IMR-90 (cell line): Measurements from ENCODE around the gene GCH1. TPM values are rescaled to one million over a fixed set of nuclear protein-coding genes. Genes with fewer than 3 reads are reported as not detected.

ENCODE experiments used
- ATAC-seq: fragments of 200-7000 bp; cut with Tn5 transposase; 2 replicates; pipeline ENCODE4 v1.9.1; 2020; ENCODE audit warnings: low read depth, mild to moderate bottlenecking, moderate library complexity
- BruUV-seq: library from RNA; stranded (reverse); fragments of 400-500 nt; replicated peaks from 2 replicates; lab custom pipeline; 2021; lab: Mats Ljungman, UMichigan
- CTCF ChIA-PET: fragments of 300-600 bp; formaldehyde crosslinking; extraction: SDS; loops from one replicate; lab custom pipeline; 2021; ENCODE audit warnings: antibody characterized with exemption; lab: Yijun Ruan, JAX
- POLR2A ChIA-PET: fragments of 300-600 bp; sonication (Branson Sonifier 250); formaldehyde crosslinking; loops from one replicate; lab custom pipeline; 2022; ENCODE audit warnings: antibody characterized with exemption; ENCODE audit not compliant: unreplicated experiment; lab: Charles Lee
- DNase-seq: peaks from one replicate; pipeline ENCODE4 v3.0.0; 2013
- H2AFZ ChIP-seq: replicated peaks from 2 replicates; pipeline ENCODE3; 2013; ENCODE audit warnings: low read length, mild to moderate bottlenecking; ENCODE audit not compliant: poor library complexity
- H2AK5ac ChIP-seq: 2 replicates; pipeline ENCODE4 v1.6.1; 2013; ENCODE audit warnings: low read depth, low read length, inconsistent platforms
- H2AK9ac ChIP-seq: replicated peaks from 2 replicates; pipeline ENCODE3; 2013; ENCODE audit warnings: mild to moderate bottlenecking, low read depth, low read length, moderate library complexity; ENCODE audit not compliant: poor library complexity
- H2BK120ac ChIP-seq: 2 replicates; pipeline ENCODE4 v1.6.1; 2013; ENCODE audit warnings: low read depth, low read length, inconsistent platforms
- H2BK15ac ChIP-seq: 3 replicates; pipeline ENCODE4 v1.6.1; 2013; ENCODE audit warnings: low read depth, low read length, inconsistent platforms
- H2BK20ac ChIP-seq: 2 replicates; pipeline ENCODE4 v1.6.1; 2013; ENCODE audit warnings: low read depth, mild to moderate bottlenecking, inconsistent platforms, low read length, moderate library complexity
- H2BK5ac ChIP-seq: 2 replicates; pipeline ENCODE4 v1.6.1; 2013; ENCODE audit warnings: mild to moderate bottlenecking, low read depth, low read length, inconsistent platforms; ENCODE audit not compliant: poor library complexity, severe bottlenecking
- H3K14ac ChIP-seq: replicated peaks from 2 replicates; pipeline ENCODE4 v1.6.1; 2013; ENCODE audit warnings: low read depth, low read length, inconsistent platforms
- H3K18ac ChIP-seq: 2 replicates; pipeline ENCODE4 v1.6.1; 2013; ENCODE audit warnings: low read depth, low read length, control low read depth
- H3K23ac ChIP-seq: 2 replicates; pipeline ENCODE4 v1.6.1; 2013; ENCODE audit warnings: low read depth, low read length, inconsistent platforms
- H3K27ac ChIP-seq: 2 replicates; pipeline ENCODE4 v1.5.1; 2013; ENCODE audit warnings: mild to moderate bottlenecking, control low read depth, low read length; ENCODE audit not compliant: insufficient read depth
- H3K27me3 ChIP-seq: 2 replicates; pipeline ENCODE4 v1.6.1; 2013; ENCODE audit warnings: low read length; ENCODE audit not compliant: control insufficient read depth, insufficient read depth
- H3K36me3 ChIP-seq: 2 replicates; pipeline ENCODE4 v1.6.1; 2013; ENCODE audit warnings: low read length, mixed read lengths; ENCODE audit not compliant: control insufficient read depth, insufficient read depth
- H3K4ac ChIP-seq: 2 replicates; pipeline ENCODE4 v1.6.1; 2013; ENCODE audit warnings: low read depth, low read length, inconsistent platforms
- H3K4me1 ChIP-seq: 2 replicates; pipeline ENCODE4 v1.6.1; 2013; ENCODE audit warnings: low read length, mixed read lengths; ENCODE audit not compliant: control insufficient read depth, insufficient read depth
- H3K4me2 ChIP-seq: 2 replicates; pipeline ENCODE4 v1.6.1; 2013; ENCODE audit warnings: low read depth, mild to moderate bottlenecking, control low read depth, low read length, moderate library complexity
- H3K4me3 ChIP-seq: 2 replicates; pipeline ENCODE4 v1.5.1; 2013; ENCODE audit warnings: low read depth, mild to moderate bottlenecking, control low read depth, low read length, moderate library complexity; ENCODE audit not compliant: insufficient read depth
- H3K56ac ChIP-seq: 2 replicates; pipeline ENCODE4 v1.6.1; 2013; ENCODE audit warnings: low read length, inconsistent platforms; ENCODE audit not compliant: insufficient read depth; ENCODE audit errors: extremely low read depth
- H3K79me1 ChIP-seq, 2 experiments: 2 replicates each; pipeline ENCODE4 v1.6.1; 2013; ENCODE audit warnings: low read length in 2 of 2, inconsistent platforms in 1 of 2, low read depth in 1 of 2
- H3K9ac ChIP-seq: 2 replicates; pipeline ENCODE4 v1.6.1; 2013; ENCODE audit warnings: low read depth, low read length, control low read depth
- H3K9me1 ChIP-seq: 2 replicates; pipeline ENCODE4 v1.6.1; 2013; ENCODE audit warnings: low read length, inconsistent platforms; ENCODE audit not compliant: insufficient read depth
- H3K9me3 ChIP-seq: 2 replicates; pipeline ENCODE4 v1.6.1; 2013; ENCODE audit warnings: low read length; ENCODE audit not compliant: control insufficient read depth, insufficient read depth
- H4K20me1 ChIP-seq: 2 replicates; pipeline ENCODE4 v1.6.1; 2013; ENCODE audit warnings: low read length, inconsistent platforms; ENCODE audit not compliant: insufficient read depth
- H4K5ac ChIP-seq: 2 replicates; pipeline ENCODE4 v1.6.1; 2013; ENCODE audit warnings: mild to moderate bottlenecking, low read depth, low read length, control low read depth
- H4K8ac ChIP-seq, 2 experiments: 2 replicates each; pipeline ENCODE4 v1.6.1; 2013; ENCODE audit warnings: low read depth in 2 of 2, low read length in 2 of 2, control low read depth in 1 of 2, inconsistent platforms in 1 of 2
- H4K91ac ChIP-seq: 2 replicates; pipeline ENCODE4 v1.6.1; 2013; ENCODE audit warnings: low read depth, low read length, inconsistent platforms; ENCODE audit not compliant: insufficient read depth
- MAZ ChIP-seq: IDR thresholded peaks from 2 replicates; pipeline ENCODE4 v1.6.1; 2012; ENCODE audit warnings: low read depth, mild to moderate bottlenecking, low read length, improper control_type of control experiment, moderate library complexity, borderline replicate concordance
- POLR2A ChIP-seq: IDR thresholded peaks from 2 replicates; pipeline ENCODE4 v1.6.1; 2012; ENCODE audit warnings: mild to moderate bottlenecking, low read depth, low read length
- RCOR1 ChIP-seq: IDR thresholded peaks from 2 replicates; pipeline ENCODE4 v1.6.1; 2012; ENCODE audit warnings: mild to moderate bottlenecking, low read length, improper control_type of control experiment; ENCODE audit not compliant: insufficient replicate concordance
- RFX5 ChIP-seq: IDR thresholded peaks from 2 replicates; pipeline ENCODE4 v1.8.0; 2012; ENCODE audit warnings: low read depth, mild to moderate bottlenecking, low read length, moderate library complexity
- SMC3 ChIP-seq: fragments of 150-350 bp; IDR thresholded peaks from 2 replicates; pipeline ENCODE4 v1.6.1; 2016; ENCODE audit warnings: low read depth, mild to moderate bottlenecking, antibody characterized with exemption, low read length, moderate library complexity
- WGBS, 2 experiments: methylation state at CpG; one replicate each; pipeline versions ENCODE4 v1.1.5 to v1.1.7; 2013; ENCODE audit warnings: missing lambda C conversion rate in 2 of 2; ENCODE audit not compliant: insufficient read length in 1 of 2; ENCODE audit errors: extremely low coverage in 2 of 2; 5-methylcytosine and 5-hydroxymethylcytosine counted together
- dilution Hi-C: fragments of 300-500 bp; cut with HindIII; formaldehyde crosslinking; loops from one replicate; pipeline ENCODE4 v1.14.3; 2018; ENCODE audit warnings: low sequenced_read_pairs; ENCODE audit not compliant: unreplicated experiment
- in situ Hi-C: fragments of 300-500 bp; cut with MboI; formaldehyde crosslinking; loops from 3 replicates; pipeline ENCODE4 v1.14.3; 2019; ENCODE audit warnings: low sequenced_read_pairs, inconsistent platforms, mixed read lengths
- intact Hi-C: fragments of 100-400 bp; cut with micrococcal nuclease; formaldehyde crosslinking; loops from 2 replicates; pipeline ENCODE4 v1.10.0; 2022
- polyA plus RNA-seq, 3 experiments: library from polyadenylated mRNA; depleted of rRNA; stranded (reverse); fragments of >200 nt; gene quantifications; 2 replicates each; pipeline ENCODE4 v1.2.3, GENCODE V29; 2012; ENCODE audit warnings: low replicate concordance in 1 of 3
- total RNA-seq: library from RNA; depleted of rRNA; stranded (reverse); fragments of >200 nt; gene quantifications from 2 replicates; pipeline ENCODE4 v1.2.3, GENCODE V29; 2012
- TF ChIP-seq, protein P1 (sequence below): fragments of 150-350 bp; IDR thresholded peaks from 2 replicates; pipeline ENCODE4 v1.6.1; 2017; ENCODE audit warnings: mild to moderate bottlenecking, antibody characterized with exemption, low read length, low read depth

Gene GCH1
- total and polyA plus RNA-seq, 2 of the 4 experiments (the other 2 are of a cell fraction), result 0.54 to 0.74 TPM

DNA sequence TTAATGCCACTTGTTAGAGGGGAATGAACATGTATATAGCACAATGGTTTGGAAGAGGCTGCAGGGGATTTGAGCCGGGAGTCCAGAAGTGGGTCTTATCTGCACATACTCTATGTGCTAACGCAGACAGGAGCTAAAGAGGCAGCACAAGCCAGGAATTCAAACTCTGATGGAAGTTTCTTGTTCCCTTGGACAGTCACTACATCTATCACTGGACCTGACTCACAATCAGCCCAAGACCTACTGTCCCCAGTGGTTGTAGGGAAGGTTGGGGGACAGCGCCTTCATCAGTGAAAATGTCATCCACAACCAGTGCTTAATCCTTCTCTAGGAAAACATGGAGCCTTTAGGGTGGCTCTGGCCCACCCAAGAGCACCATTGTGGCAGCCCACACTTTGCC lies 107.8 kb downstream of the GCH1 start:
- Histone ChIP-seq H3K27me3 (no peaks in the 10 kb centered on the region), H3K14ac (no peak overlapping the region), H2AK5ac (no peak overlapping the region), H3K18ac (no peak overlapping the region), H4K5ac (no peak overlapping the region), H2AK9ac (no peak overlapping the region), H3K27ac (no peak overlapping the region), H3K9me3 (peaks cover 7% of the 10 kb centered on the region), H2BK5ac (no peak overlapping the region), H4K91ac (no peak overlapping the region), H3K9ac (no peak overlapping the region), H2AFZ (no peak overlapping the region), H3K4ac (no peak overlapping the region), H2BK120ac (no peak overlapping the region), H3K9me1 (peaks cover 9% of the 10 kb centered on the region; the same call in 1 of the 2 replicates), H4K20me1 (0 out of 2 replicates have a peak, but pooled peaks cover 3% of the 10 kb centered on the region), H3K4me3 (no peak overlapping the region), H3K4me2 (no peak overlapping the region), H4K8ac (no peak overlapping the region), H3K56ac (no peak overlapping the region), H3K23ac (no peak overlapping the region), H2BK15ac (no peak overlapping the region), H3K79me1 (peaks cover 0 to 5% of the 10 kb centered on the region in 2 experiments; a peak in 2 of 4 replicates), H3K4me1 (peaks cover 13% of the 10 kb centered on the region), H3K36me3 (peaks cover 18% of the 10 kb centered on the region), H2BK20ac (no peak overlapping the region)
- no CpG with 5 or more reads among the region's 3 CpGs for WGBS, 2 experiments
- no TSS peak for BruUV-seq
- in situ Hi-C loops, result no loop called here
- POLR2A ChIA-PET, result no interaction called here
- intact Hi-C loops, result loop anchor here (5.0 kb wide), 1 partner anchor 427 kb away; no protein-coding TSS in a partner anchor
- TF ChIP-seq, protein P1, sequence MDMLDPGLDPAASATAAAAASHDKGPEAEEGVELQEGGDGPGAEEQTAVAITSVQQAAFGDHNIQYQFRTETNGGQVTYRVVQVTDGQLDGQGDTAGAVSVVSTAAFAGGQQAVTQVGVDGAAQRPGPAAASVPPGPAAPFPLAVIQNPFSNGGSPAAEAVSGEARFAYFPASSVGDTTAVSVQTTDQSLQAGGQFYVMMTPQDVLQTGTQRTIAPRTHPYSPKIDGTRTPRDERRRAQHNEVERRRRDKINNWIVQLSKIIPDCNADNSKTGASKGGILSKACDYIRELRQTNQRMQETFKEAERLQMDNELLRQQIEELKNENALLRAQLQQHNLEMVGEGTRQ, result no peak
- TF ChIP-seq MAZ (no peak), RCOR1 (no peak), SMC3 (no peak), RFX5 (no peak), POLR2A (no peak)
- CTCF ChIA-PET, result interaction anchor here (0.7 kb wide), 1 partner anchor 10 kb away, joined by 3 read pairs; no protein-coding TSS in a partner anchor
- ATAC-seq (no peak), DNase-seq (no peak)
- dilution Hi-C loops, result no loop called here
